NCI-H69 (cell line): Measurements from ENCODE around the gene LRCH3.
A peak's percentile ranks its signal among the peaks of the same experiment; 100 is the strongest.

Experiments
- DNase-seq: peaks from one replicate; lab custom pipeline; 2025; lab: John Stamatoyannopoulos, UW

The LRCH3 gene

GRCh38 chr3:197833930-197834715 lies 43.1 kb downstream of the LRCH3 start:
- no peak for DNase-seq

- DNase-seq = no peak
Measured at GRCh38 chr3:197835509-197835908, 44.5 kb downstream of the LRCH3 start.

GRCh38 chr3:197836244-197836643 lies 45.2 kb downstream of the LRCH3 start:
- DNase-seq = no peak

- no peak for DNase-seq
Measured at GRCh38 chr3:197837282-197837681, 46.2 kb downstream of the LRCH3 start.

GRCh38 chr3:197841789-197842188 lies 50.7 kb downstream of the LRCH3 start:
- no peak for DNase-seq

GRCh38 chr3:197846491-197846890 lies 55.4 kb downstream of the LRCH3 start:
- DNase-seq = peak; percentile 6

GRCh38 chr3:197847866-197848401 lies 56.9 kb downstream of the LRCH3 start:
- no peak for DNase-seq

GRCh38 chr3:197854596-197855343 lies 63.7 kb downstream of the LRCH3 start:
- DNase-seq = no peak

GRCh38 chr3:197855571-197855970 lies 64.5 kb downstream of the LRCH3 start:
- no peak for DNase-seq

GRCh38 chr3:197856199-197856816 lies 65.3 kb downstream of the LRCH3 start:
- no peak for DNase-seq

- DNase-seq = no peak
Measured at GRCh38 chr3:197858133-197858532, 67.1 kb downstream of the LRCH3 start.

GRCh38 chr3:197858598-197858997 lies 67.5 kb downstream of the LRCH3 start:
- no peak for DNase-seq

GRCh38 chr3:197866035-197866434 lies 75.0 kb downstream of the LRCH3 start:
- no peak for DNase-seq

GRCh38 chr3:197873329-197873728 lies 82.3 kb downstream of the LRCH3 start:
- no peak for DNase-seq

- no peak for DNase-seq
Measured at GRCh38 chr3:197874064-197874463, 83.0 kb downstream of the LRCH3 start.

- no peak for DNase-seq
Measured at GRCh38 chr3:197874653-197875052, 83.6 kb downstream of the LRCH3 start.

- no peak for DNase-seq
Measured at GRCh38 chr3:197877902-197878301, 86.8 kb downstream of the LRCH3 start.

- no peak for DNase-seq
Measured at GRCh38 chr3:197878427-197878826, 87.4 kb downstream of the LRCH3 start.

GRCh38 chr3:197880491-197881269 lies 89.6 kb downstream of the LRCH3 start:
- DNase-seq = no peak

- peak; percentile 24 for DNase-seq
Measured at GRCh38 chr3:197881270-197881969, 90.4 kb downstream of the LRCH3 start.

GRCh38 chr3:197881970-197882338 lies 90.9 kb downstream of the LRCH3 start:
- DNase-seq = no peak
